ENCODE data around the gene ZNF330. TPM values are rescaled to one million over a fixed set of nuclear protein-coding genes. Genes with fewer than 3 reads are reported as not detected.
"Not testable (repeated sequence)": the region's sequence is repeated elsewhere in the genome, so short reads cannot be mapped to it uniquely, and the experiment has no call there.

ZNF330 gene
- total RNA-seq (10 to 100 TPM; 31.4 to 41.5 (median 37.9) TPM), total RNA-seq (32.9 to 107 (median 49.2) reads per million in 29 experiments)
- total RNA-seq (2013) = 42.1 TPM

- peaks cover 23% of the 10 kb centered on the region for H3K36me3 Mint-ChIP-seq
- peak; percentile 58 to 92 (median 80) for DNase-seq
- peaks cover 7 to 17% of the 10 kb centered on the region in 2 experiments for H3K4me1 ChIP-seq (ENCODE audit: control insufficient read depth in 1 of 2, extremely low read depth in 1 of 2, insufficient read depth in 2 of 2, low read length in 2 of 2)
- no peaks in the 10 kb centered on the region for H3K9me3 ChIP-seq
- peak within 1 kb of the TSS; percentile 77 to 99 for H3K4me3 ChIP-seq (ENCODE audit: control insufficient read depth in 1 of 2, extremely low read depth in 1 of 2, low read length in 1 of 2)
- POLR2A ChIA-PET = no interaction called here
- no peaks in the 10 kb centered on the region for H3K27me3 ChIP-seq (replicated peaks in 1 of 2; ENCODE audit: control insufficient read depth in 2 of 2, extremely low read depth in 1 of 2, insufficient read depth in 2 of 2, low read length in 1 of 2)
- H3K4me1 Mint-ChIP-seq = peaks cover 39 to 51% (median 51%) of the 10 kb centered on the region in 3 donors
- H3K27ac Mint-ChIP-seq = peak within 1 kb of the TSS; percentile 92 to 96
- H3K36me3 ChIP-seq (ENCODE audit: control insufficient read depth in 2 of 2, extremely low read depth in 1 of 2, insufficient read depth in 1 of 2, low read length in 1 of 2) = peaks cover 0 to 15% of the 10 kb centered on the region in 2 donors
- peaks cover 10 to 13% of the 10 kb centered on the region in 2 donors for H3K27me3 Mint-ChIP-seq
- H3K4me3 Mint-ChIP-seq = peak within 1 kb of the TSS; percentile 90 to 99 (median 92)
- CTCF ChIA-PET = no interaction called here
- peak; percentile 89 to 92 (median 92) for ATAC-seq (replicated peaks in 1 of 4)
- peak within 1 kb of the TSS; percentile 79 for H3K27ac ChIP-seq (ENCODE audit: low read length)
- H3K9me3 Mint-ChIP-seq = no peaks in the 10 kb centered on the region
- WGBS (ENCODE audit: insufficient coverage) = under 1% methylated on average over 44 of the region's 57 CpGs
These were observed at the start of gene ZNF330 for GRCh38 chr4:141220691-141221659. Gene ZNF330 (plus strand): TSS chr4:141220895. CDS start chr4:141222372, 1,477 bp downstream.

GRCh38 chr4:141174457-141174856 is 46.2 kb upstream of the ZNF330 start:
- Histone ChIP-seq H3K27ac (ENCODE audit: low read length) (no peak overlapping the region), H3K36me3 (ENCODE audit: control insufficient read depth in 2 of 2, extremely low read depth in 1 of 2, insufficient read depth in 1 of 2, low read length in 1 of 2) (no peaks in the 10 kb centered on the region), H3K4me1 (ENCODE audit: control insufficient read depth in 1 of 2, extremely low read depth in 1 of 2, insufficient read depth in 2 of 2, low read length in 2 of 2) (no peaks in the 10 kb centered on the region), H3K27me3 (replicated peaks in 1 of 2; ENCODE audit: control insufficient read depth in 2 of 2, extremely low read depth in 1 of 2, insufficient read depth in 2 of 2, low read length in 1 of 2) (no peaks in the 10 kb centered on the region), H3K4me3 (ENCODE audit: control insufficient read depth in 1 of 2, extremely low read depth in 1 of 2, low read length in 1 of 2) (no peak overlapping the region), H3K9me3 (no peaks in the 10 kb centered on the region)
- DNase-seq (no peak), ATAC-seq (replicated peaks in 1 of 4) (no peak)
- H3K4me3 Mint-ChIP-seq = no peak overlapping the region
- H3K36me3 Mint-ChIP-seq = no peaks in the 10 kb centered on the region
- H3K9me3 Mint-ChIP-seq = no peaks in the 10 kb centered on the region
- H3K27me3 Mint-ChIP-seq = peaks cover 4 to 14% of the 10 kb centered on the region in 2 donors
- no peaks in the 10 kb centered on the region for H3K4me1 Mint-ChIP-seq
- POLR2A ChIA-PET = interaction anchor here in 1 of 2 donors (0.7 kb wide), 1 partner anchor 118 kb away, joined by 3 read pairs; no protein-coding TSS in a partner anchor
- CTCF ChIA-PET = no interaction called here
- no peak overlapping the region for H3K27ac Mint-ChIP-seq
- no CpG with 5 or more reads among the region's 1 CpG for WGBS (ENCODE audit: insufficient coverage)

- Mint-ChIP-seq H3K27ac (no peak overlapping the region), H3K4me3 (no peak overlapping the region), H3K36me3 (no peaks in the 10 kb centered on the region), H3K27me3 (peaks cover 5 to 12% of the 10 kb centered on the region in 2 donors), H3K4me1 (no peaks in the 10 kb centered on the region), H3K9me3 (no peaks in the 10 kb centered on the region)
- H3K27ac ChIP-seq (ENCODE audit: low read length) = no peak overlapping the region
- no peaks in the 10 kb centered on the region for H3K27me3 ChIP-seq (replicated peaks in 1 of 2; ENCODE audit: control insufficient read depth in 2 of 2, extremely low read depth in 1 of 2, insufficient read depth in 2 of 2, low read length in 1 of 2)
- no peaks in the 10 kb centered on the region for H3K9me3 ChIP-seq
- POLR2A ChIA-PET = no interaction called here
- CTCF ChIA-PET = no interaction called here
- WGBS (ENCODE audit: insufficient coverage) = no CpG with 5 or more reads among the region's 1 CpG
- DNase-seq = no peak
- H3K4me1 ChIP-seq (ENCODE audit: control insufficient read depth in 1 of 2, extremely low read depth in 1 of 2, insufficient read depth in 2 of 2, low read length in 2 of 2) = no peaks in the 10 kb centered on the region
- H3K36me3 ChIP-seq (ENCODE audit: control insufficient read depth in 2 of 2, extremely low read depth in 1 of 2, insufficient read depth in 1 of 2, low read length in 1 of 2) = no peaks in the 10 kb centered on the region
- H3K4me3 ChIP-seq (ENCODE audit: control insufficient read depth in 1 of 2, extremely low read depth in 1 of 2, low read length in 1 of 2) = no peak overlapping the region
- no peak for ATAC-seq (replicated peaks in 1 of 4)
These were observed 43.5 kb upstream of the ZNF330 start for GRCh38 chr4:141177171-141177570.

GRCh38 chr4:141179474-141180373 is 41.0 kb upstream of the ZNF330 start:
- H3K36me3 Mint-ChIP-seq = no peaks in the 10 kb centered on the region
- no peaks in the 10 kb centered on the region for H3K9me3 ChIP-seq
- no peak overlapping the region for H3K27ac ChIP-seq (ENCODE audit: low read length)
- ATAC-seq (replicated peaks in 1 of 4) = no peak
- no peaks in the 10 kb centered on the region for H3K9me3 Mint-ChIP-seq
- ChIA-PET POLR2A (no interaction called here), CTCF (no interaction called here)
- H3K27me3 Mint-ChIP-seq = peaks cover 2 to 9% of the 10 kb centered on the region in 2 donors
- H3K27ac Mint-ChIP-seq = no peak overlapping the region
- 68% methylated on average over 4 of the region's 8 CpGs for WGBS (ENCODE audit: insufficient coverage)
- H3K4me1 ChIP-seq (ENCODE audit: control insufficient read depth in 1 of 2, extremely low read depth in 1 of 2, insufficient read depth in 2 of 2, low read length in 2 of 2) = no peaks in the 10 kb centered on the region
- no peaks in the 10 kb centered on the region for H3K4me1 Mint-ChIP-seq
- no peak overlapping the region for H3K4me3 ChIP-seq (ENCODE audit: control insufficient read depth in 1 of 2, extremely low read depth in 1 of 2, low read length in 1 of 2)
- H3K4me3 Mint-ChIP-seq = no peak overlapping the region
- DNase-seq = no peak
- no peaks in the 10 kb centered on the region for H3K27me3 ChIP-seq (replicated peaks in 1 of 2; ENCODE audit: control insufficient read depth in 2 of 2, extremely low read depth in 1 of 2, insufficient read depth in 2 of 2, low read length in 1 of 2)
- H3K36me3 ChIP-seq (ENCODE audit: control insufficient read depth in 2 of 2, extremely low read depth in 1 of 2, insufficient read depth in 1 of 2, low read length in 1 of 2) = no peaks in the 10 kb centered on the region

GRCh38 chr4:141180991-141181761 is 39.5 kb upstream of the ZNF330 start:
- H3K4me1 Mint-ChIP-seq = no peaks in the 10 kb centered on the region
- no CpG with 5 or more reads among the region's 2 CpGs for WGBS (ENCODE audit: insufficient coverage)
- Histone ChIP-seq H3K9me3 (no peaks in the 10 kb centered on the region), H3K4me3 (ENCODE audit: control insufficient read depth in 1 of 2, extremely low read depth in 1 of 2, low read length in 1 of 2) (no peak overlapping the region), H3K36me3 (ENCODE audit: control insufficient read depth in 2 of 2, extremely low read depth in 1 of 2, insufficient read depth in 1 of 2, low read length in 1 of 2) (no peaks in the 10 kb centered on the region), H3K4me1 (ENCODE audit: control insufficient read depth in 1 of 2, extremely low read depth in 1 of 2, insufficient read depth in 2 of 2, low read length in 2 of 2) (no peaks in the 10 kb centered on the region), H3K27ac (ENCODE audit: low read length) (no peak overlapping the region), H3K27me3 (replicated peaks in 1 of 2; ENCODE audit: control insufficient read depth in 2 of 2, extremely low read depth in 1 of 2, insufficient read depth in 2 of 2, low read length in 1 of 2) (no peaks in the 10 kb centered on the region)
- H3K27me3 Mint-ChIP-seq = peaks cover 4 to 9% of the 10 kb centered on the region in 2 donors
- ChIA-PET CTCF (interaction anchor here in 1 of 2 donors (0.6 kb wide), 1 partner anchor 124 kb away, joined by 4 read pairs; no protein-coding TSS in a partner anchor), POLR2A (no interaction called here)
- no peaks in the 10 kb centered on the region for H3K36me3 Mint-ChIP-seq
- H3K4me3 Mint-ChIP-seq = no peak overlapping the region
- H3K9me3 Mint-ChIP-seq = no peaks in the 10 kb centered on the region
- H3K27ac Mint-ChIP-seq = no peak overlapping the region
- no peak for DNase-seq
- no peak for ATAC-seq (replicated peaks in 1 of 4)

- DNase-seq; H3K27ac Mint-ChIP-seq; H3K4me3 ChIP-seq (ENCODE audit: control insufficient read depth in 1 of 2, extremely low read depth in 1 of 2, low read length in 1 of 2); H3K36me3 Mint-ChIP-seq; H3K27ac ChIP-seq (ENCODE audit: low read length); H3K9me3 Mint-ChIP-seq; ATAC-seq (replicated peaks in 1 of 4); H3K27me3 ChIP-seq (replicated peaks in 1 of 2; ENCODE audit: control insufficient read depth in 2 of 2, extremely low read depth in 1 of 2, insufficient read depth in 2 of 2, low read length in 1 of 2); H3K4me1 Mint-ChIP-seq; H3K4me1 ChIP-seq (ENCODE audit: control insufficient read depth in 1 of 2, extremely low read depth in 1 of 2, insufficient read depth in 2 of 2, low read length in 2 of 2); H3K36me3 ChIP-seq (ENCODE audit: control insufficient read depth in 2 of 2, extremely low read depth in 1 of 2, insufficient read depth in 1 of 2, low read length in 1 of 2); CTCF ChIA-PET; H3K9me3 ChIP-seq; POLR2A ChIA-PET; H3K4me3 Mint-ChIP-seq: not testable (repeated sequence)
- no CpG with 5 or more reads among the region's 2 CpGs for WGBS (ENCODE audit: insufficient coverage)
- H3K27me3 Mint-ChIP-seq = peaks cover 12 to 14% of the 10 kb centered on the region in 2 donors
These were observed 37.2 kb upstream of the ZNF330 start for GRCh38 chr4:141183491-141183890.
